ENCODE measurements around the gene ETFA. TPM values are rescaled to one million over a fixed set of nuclear protein-coding genes. Genes with fewer than 3 reads are reported as not detected.
A peak's percentile ranks its signal among the peaks of the same experiment; 100 is the strongest.

ETFA gene
- polyA plus RNA-seq, 2 of the 4 experiments (the other 2 are of a cell fraction), result 243 to 412 TPM

DNA sequence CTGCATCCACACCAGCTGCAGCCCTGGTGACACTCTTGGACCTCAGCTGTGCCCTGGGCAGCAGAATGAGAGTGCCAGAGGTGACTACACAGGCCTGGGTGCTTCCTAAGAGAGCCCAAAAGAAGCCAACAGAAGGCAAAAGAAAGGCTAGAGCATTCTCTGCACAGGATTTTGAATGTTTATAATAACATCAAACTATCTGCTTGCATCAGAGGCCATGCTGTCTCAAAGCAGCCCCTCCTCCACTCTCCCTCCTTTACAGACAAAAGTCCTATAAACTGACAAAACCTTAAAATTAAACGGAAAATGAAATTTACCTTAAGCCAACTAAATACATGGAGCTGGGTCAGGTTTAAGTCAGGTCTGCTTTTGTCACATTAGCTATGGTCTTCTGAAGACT, 95.6 kb downstream of the ETFA start:
- FAIRE-seq (no peak), DNase-seq (ENCODE audit: low read depth in 1 of 2, low spot score in 1 of 2) (no peak), ATAC-seq (no peak)
- Histone ChIP-seq H3K9me3 (0 out of 3 replicates have a peak, but pooled peaks cover 3% of the 10 kb centered on the region), H3K27ac (no peak overlapping the region), H3K4me2 (no peak overlapping the region), H3K4me1 (peaks cover 19% of the 10 kb centered on the region), H3K4me3 (no peak overlapping the region)
- 84% methylated on average over 1 of the region's 1 CpG for WGBS (ENCODE audit: missing lambda C conversion rate)
- no peak for TF ChIP-seq PBX3 (IDR thresholded peaks at IDR 0.05)
- no peak for TF ChIP-seq JUNB (IDR thresholded peaks at IDR 0.05)
- no peak for TF ChIP-seq POLR2AphosphoS2 (conservative IDR thresholded peaks at IDR 0.05; ENCODE audit: low read length)
- TF ChIP-seq CHD4 (IDR thresholded peaks at IDR 0.05; ENCODE audit: borderline replicate concordance), result no peak
- no peak for TF ChIP-seq NR3C1 (IDR thresholded peaks at IDR 0.05)
- TF ChIP-seq KDM1A (IDR thresholded peaks at IDR 0.05; ENCODE audit: low read depth), result no peak
- no peak for TF ChIP-seq GATA3 (IDR thresholded peaks at IDR 0.05; ENCODE audit: borderline replicate concordance)
- no peak for TF ChIP-seq RCOR1 (IDR thresholded peaks at IDR 0.05; ENCODE audit: low read depth, low read length)
- no peak for TF ChIP-seq MAX (IDR thresholded peaks at IDR 0.05)
- TF ChIP-seq, protein P1, sequence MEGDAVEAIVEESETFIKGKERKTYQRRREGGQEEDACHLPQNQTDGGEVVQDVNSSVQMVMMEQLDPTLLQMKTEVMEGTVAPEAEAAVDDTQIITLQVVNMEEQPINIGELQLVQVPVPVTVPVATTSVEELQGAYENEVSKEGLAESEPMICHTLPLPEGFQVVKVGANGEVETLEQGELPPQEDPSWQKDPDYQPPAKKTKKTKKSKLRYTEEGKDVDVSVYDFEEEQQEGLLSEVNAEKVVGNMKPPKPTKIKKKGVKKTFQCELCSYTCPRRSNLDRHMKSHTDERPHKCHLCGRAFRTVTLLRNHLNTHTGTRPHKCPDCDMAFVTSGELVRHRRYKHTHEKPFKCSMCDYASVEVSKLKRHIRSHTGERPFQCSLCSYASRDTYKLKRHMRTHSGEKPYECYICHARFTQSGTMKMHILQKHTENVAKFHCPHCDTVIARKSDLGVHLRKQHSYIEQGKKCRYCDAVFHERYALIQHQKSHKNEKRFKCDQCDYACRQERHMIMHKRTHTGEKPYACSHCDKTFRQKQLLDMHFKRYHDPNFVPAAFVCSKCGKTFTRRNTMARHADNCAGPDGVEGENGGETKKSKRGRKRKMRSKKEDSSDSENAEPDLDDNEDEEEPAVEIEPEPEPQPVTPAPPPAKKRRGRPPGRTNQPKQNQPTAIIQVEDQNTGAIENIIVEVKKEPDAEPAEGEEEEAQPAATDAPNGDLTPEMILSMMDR (IDR thresholded peaks at IDR 0.05), result no peak
- TF ChIP-seq ZSCAN20 (CRISPR knock-in tag; IDR thresholded peaks at IDR 0.05), result no peak
- TF ChIP-seq, protein P2, sequence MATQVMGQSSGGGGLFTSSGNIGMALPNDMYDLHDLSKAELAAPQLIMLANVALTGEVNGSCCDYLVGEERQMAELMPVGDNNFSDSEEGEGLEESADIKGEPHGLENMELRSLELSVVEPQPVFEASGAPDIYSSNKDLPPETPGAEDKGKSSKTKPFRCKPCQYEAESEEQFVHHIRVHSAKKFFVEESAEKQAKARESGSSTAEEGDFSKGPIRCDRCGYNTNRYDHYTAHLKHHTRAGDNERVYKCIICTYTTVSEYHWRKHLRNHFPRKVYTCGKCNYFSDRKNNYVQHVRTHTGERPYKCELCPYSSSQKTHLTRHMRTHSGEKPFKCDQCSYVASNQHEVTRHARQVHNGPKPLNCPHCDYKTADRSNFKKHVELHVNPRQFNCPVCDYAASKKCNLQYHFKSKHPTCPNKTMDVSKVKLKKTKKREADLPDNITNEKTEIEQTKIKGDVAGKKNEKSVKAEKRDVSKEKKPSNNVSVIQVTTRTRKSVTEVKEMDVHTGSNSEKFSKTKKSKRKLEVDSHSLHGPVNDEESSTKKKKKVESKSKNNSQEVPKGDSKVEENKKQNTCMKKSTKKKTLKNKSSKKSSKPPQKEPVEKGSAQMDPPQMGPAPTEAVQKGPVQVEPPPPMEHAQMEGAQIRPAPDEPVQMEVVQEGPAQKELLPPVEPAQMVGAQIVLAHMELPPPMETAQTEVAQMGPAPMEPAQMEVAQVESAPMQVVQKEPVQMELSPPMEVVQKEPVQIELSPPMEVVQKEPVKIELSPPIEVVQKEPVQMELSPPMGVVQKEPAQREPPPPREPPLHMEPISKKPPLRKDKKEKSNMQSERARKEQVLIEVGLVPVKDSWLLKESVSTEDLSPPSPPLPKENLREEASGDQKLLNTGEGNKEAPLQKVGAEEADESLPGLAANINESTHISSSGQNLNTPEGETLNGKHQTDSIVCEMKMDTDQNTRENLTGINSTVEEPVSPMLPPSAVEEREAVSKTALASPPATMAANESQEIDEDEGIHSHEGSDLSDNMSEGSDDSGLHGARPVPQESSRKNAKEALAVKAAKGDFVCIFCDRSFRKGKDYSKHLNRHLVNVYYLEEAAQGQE (IDR thresholded peaks at IDR 0.05), result no peak
- no peak for TF ChIP-seq CBX8 (IDR thresholded peaks at IDR 0.05)
- no peak for TF ChIP-seq EHF (CRISPR knock-in tag; IDR thresholded peaks at IDR 0.05)
- POLR2A ChIA-PET, result no interaction called here
- CTCF ChIA-PET, result interaction anchor here (1.0 to 1.8 kb wide), 5 partner anchors 10 to 25 kb away, joined by 4 to 9 read pairs (median 4); no protein-coding TSS in a partner anchor

DNA sequence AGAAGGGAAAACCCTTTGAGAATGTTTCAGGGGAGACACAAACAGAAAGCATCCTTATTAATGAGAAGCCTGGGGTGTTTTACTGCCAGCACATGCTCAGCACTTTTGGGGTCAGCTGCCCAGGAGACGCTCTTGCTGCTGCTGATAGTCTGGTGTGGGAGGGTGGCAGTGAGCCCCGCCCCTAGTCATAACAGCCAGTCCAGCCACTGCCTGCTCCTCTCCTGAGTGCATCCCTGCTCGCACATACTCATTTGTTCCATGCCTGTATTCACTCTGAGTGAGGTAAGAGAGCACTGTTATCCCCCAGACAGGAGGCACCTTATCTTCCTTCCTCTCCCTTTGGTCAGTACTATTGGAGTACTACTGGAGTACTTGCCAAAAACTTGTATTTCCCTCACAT, 101.3 kb downstream of the ETFA start:
- H3K4me3 ChIP-seq, result no peak overlapping the region
- no peaks in the 10 kb centered on the region for H3K9me3 ChIP-seq
- no peak for FAIRE-seq
- 96% methylated on average over 3 of the region's 3 CpGs for WGBS (ENCODE audit: missing lambda C conversion rate)
- H3K4me1 ChIP-seq, result no peaks in the 10 kb centered on the region
- ChIA-PET POLR2A (no interaction called here), CTCF (interaction anchor here (1.2 to 14.0 kb wide), 3 partner anchors 18 to 101 kb away, joined by 3 to 115 read pairs (median 3); partner anchors contain the start of gene ETFA)
- H3K27ac ChIP-seq, result no peak overlapping the region
- TF ChIP-seq MYC (IDR thresholded peaks at IDR 0.05; ENCODE audit: borderline replicate concordance, low read length) (no peak), ZNF302 (CRISPR knock-in tag; IDR thresholded peaks at IDR 0.05) (no peak), CBX8 (IDR thresholded peaks at IDR 0.05) (no peak), MAFK (IDR thresholded peaks at IDR 0.05; ENCODE audit: partially characterized antibody) (no peak), NFE2L2 (conservative IDR thresholded peaks at IDR 0.05; ENCODE audit: low read length) (no peak), HDAC2 (IDR thresholded peaks at IDR 0.05) (no peak), BHLHE40 (IDR thresholded peaks at IDR 0.05; ENCODE audit: low read depth, low read length) (no peak), SMC3 (IDR thresholded peaks at IDR 0.05) (no peak), RAD21 (conservative IDR thresholded peaks at IDR 0.05 in 1 of 2, IDR thresholded peaks at IDR 0.05 in 1 of 2) (no peak), MAZ (IDR thresholded peaks at IDR 0.05; ENCODE audit: borderline replicate concordance, low read depth, low read length) (no peak)
- TF ChIP-seq, protein P1 (IDR thresholded peaks at IDR 0.05), result no peak
- DNase-seq (ENCODE audit: low read depth in 1 of 2, low spot score in 1 of 2), result no peak
- no peak overlapping the region for H3K4me2 ChIP-seq
- ATAC-seq, result peak in 1 of 2 experiments; percentile 9; a peak in 2 of 6 replicates

Data from A549 (cell line).